Osteoblast (primary cell): ENCODE data around the gene PRKAB2. TPM values are rescaled to one million over a fixed set of nuclear protein-coding genes. Genes with fewer than 3 reads are reported as not detected.
"Not testable (repeated sequence)": the region's sequence is repeated elsewhere in the genome, so short reads cannot be mapped to it uniquely, and the experiment has no call there.

Source experiments
- DNase-seq: peaks from one replicate; pipeline ENCODE4 v3.0.0; 2011; ENCODE audit warnings: low spot score, mixed read lengths; ENCODE audit not compliant: insufficient read length; ENCODE audit errors: missing footprints
- H2AFZ ChIP-seq: 2 replicates; pipeline ENCODE4 v1.6.0; 2011; ENCODE audit warnings: mild to moderate bottlenecking, low read length
- H3K27ac ChIP-seq: 2 replicates; pipeline ENCODE4 v1.5.1; 2011; ENCODE audit warnings: mild to moderate bottlenecking, low read depth, low read length, moderate library complexity
- H3K27me3 ChIP-seq: 2 replicates; pipeline ENCODE4 v1.6.0; 2012; ENCODE audit warnings: mild to moderate bottlenecking, control low read depth, inconsistent platforms, low read length, moderate library complexity; ENCODE audit not compliant: insufficient read depth
- H3K36me3 ChIP-seq: 2 replicates; pipeline ENCODE4 v1.5.1; 2011; ENCODE audit warnings: mild to moderate bottlenecking, low read length, control low read depth, moderate library complexity; ENCODE audit not compliant: insufficient read depth
- H3K4me1 ChIP-seq: 2 replicates; pipeline ENCODE4 v1.5.1; 2011; ENCODE audit warnings: mild to moderate bottlenecking, low read length, control low read depth, moderate library complexity; ENCODE audit not compliant: insufficient read depth
- H3K4me2 ChIP-seq: 2 replicates; pipeline ENCODE4 v1.6.0; 2011; ENCODE audit warnings: mild to moderate bottlenecking, low read length; ENCODE audit not compliant: insufficient read depth
- H3K4me3 ChIP-seq: fragments of 200-600 bp; sonication (generic); 3 replicates; pipeline ENCODE4 v1.5.1; 2012; ENCODE audit warnings: mild to moderate bottlenecking, low read length, inconsistent platforms; ENCODE audit not compliant: insufficient read depth
- H3K79me2 ChIP-seq: 2 replicates; pipeline ENCODE4 v1.6.0; 2012; ENCODE audit warnings: mild to moderate bottlenecking, low read length, control low read depth, inconsistent platforms; ENCODE audit not compliant: insufficient read depth
- H3K9me3 ChIP-seq: 2 replicates; pipeline ENCODE4 v1.5.1; 2011; ENCODE audit warnings: low read depth, low read length, control low read depth
- H4K20me1 ChIP-seq: 2 replicates; pipeline ENCODE4 v1.6.0; 2012; ENCODE audit warnings: mild to moderate bottlenecking, low read length, control low read depth; ENCODE audit not compliant: insufficient read depth
- CTCF ChIP-seq: IDR thresholded peaks from 2 replicates; pipeline ENCODE4 v1.5.1; 2011; ENCODE audit warnings: mild to moderate bottlenecking, low read depth, low read length, moderate library complexity; ENCODE audit errors: extremely low read depth
- total RNA-seq: library from RNA; depleted of rRNA; stranded (reverse); fragments of >200 nt; gene quantifications from 2 replicates; pipeline ENCODE4 v1.2.3, GENCODE V29; 2012

PRKAB2 gene
- total RNA-seq, 1 donor = 22.8 TPM

GRCh38 chr1:147129116-147129873 lies 43.0 kb downstream of the PRKAB2 start:
- Histone ChIP-seq H4K20me1 (no peaks in the 10 kb centered on the region), H3K4me1 (no peaks in the 10 kb centered on the region), H3K36me3 (no peaks in the 10 kb centered on the region), H3K4me3 (no peak overlapping the region), H3K27me3 (no peaks in the 10 kb centered on the region), H2AFZ (no peak overlapping the region), H3K4me2 (no peak overlapping the region), H3K79me2 (no peaks in the 10 kb centered on the region), H3K27ac (no peak overlapping the region), H3K9me3 (no peaks in the 10 kb centered on the region)
- DNase-seq = peak; percentile 0
- TF ChIP-seq CTCF = no peak

GRCh38 chr1:147124266-147124665 lies 48.0 kb downstream of the PRKAB2 start:
- Histone ChIP-seq H3K4me2 (no peak overlapping the region), H3K27ac (no peak overlapping the region), H2AFZ (no peak overlapping the region), H3K27me3 (no peaks in the 10 kb centered on the region), H4K20me1 (no peaks in the 10 kb centered on the region), H3K9me3 (no peaks in the 10 kb centered on the region), H3K4me1 (no peaks in the 10 kb centered on the region), H3K79me2 (no peaks in the 10 kb centered on the region), H3K4me3 (no peak overlapping the region), H3K36me3 (no peaks in the 10 kb centered on the region)
- no peak for TF ChIP-seq CTCF
- DNase-seq = no peak

GRCh38 chr1:147117109-147117508 lies 55.2 kb downstream of the PRKAB2 start:
- TF ChIP-seq CTCF = no peak
- H3K27me3 ChIP-seq = no peaks in the 10 kb centered on the region
- H4K20me1 ChIP-seq = no peaks in the 10 kb centered on the region
- H3K79me2 ChIP-seq = no peaks in the 10 kb centered on the region
- no peaks in the 10 kb centered on the region for H3K9me3 ChIP-seq
- H3K4me1 ChIP-seq = no peaks in the 10 kb centered on the region
- DNase-seq = peak; percentile 9
- H2AFZ ChIP-seq = no peak overlapping the region
- no peak overlapping the region for H3K27ac ChIP-seq
- no peak overlapping the region for H3K4me2 ChIP-seq
- H3K4me3 ChIP-seq = no peak overlapping the region
- H3K36me3 ChIP-seq = no peaks in the 10 kb centered on the region

GRCh38 chr1:147115496-147115895 lies 56.8 kb downstream of the PRKAB2 start:
- DNase-seq = no peak
- no peaks in the 10 kb centered on the region for H3K4me1 ChIP-seq
- H3K27me3 ChIP-seq = no peaks in the 10 kb centered on the region
- H3K27ac ChIP-seq = no peak overlapping the region
- no peaks in the 10 kb centered on the region for H3K79me2 ChIP-seq
- no peaks in the 10 kb centered on the region for H4K20me1 ChIP-seq
- H2AFZ ChIP-seq = no peak overlapping the region
- TF ChIP-seq CTCF = no peak
- no peaks in the 10 kb centered on the region for H3K36me3 ChIP-seq
- H3K4me2 ChIP-seq = no peak overlapping the region
- H3K9me3 ChIP-seq = no peaks in the 10 kb centered on the region
- H3K4me3 ChIP-seq = no peak overlapping the region

- H3K4me3 ChIP-seq, DNase-seq, H3K36me3 ChIP-seq, H3K4me1 ChIP-seq, H3K9me3 ChIP-seq, H3K27me3 ChIP-seq, H2AFZ ChIP-seq, H3K27ac ChIP-seq, H4K20me1 ChIP-seq, H3K4me2 ChIP-seq, H3K79me2 ChIP-seq: not testable (repeated sequence)
These were observed 57.2 kb downstream of the PRKAB2 start for GRCh38 chr1:147115079-147115478.

GRCh38 chr1:147114353-147114752 lies 57.9 kb downstream of the PRKAB2 start:
- H3K36me3 ChIP-seq, H3K27me3 ChIP-seq, H3K4me2 ChIP-seq, H3K4me1 ChIP-seq, H3K79me2 ChIP-seq, H4K20me1 ChIP-seq, DNase-seq, H3K4me3 ChIP-seq, H3K27ac ChIP-seq, H2AFZ ChIP-seq, H3K9me3 ChIP-seq: not testable (repeated sequence)
